ENCODE measurements around the gene CIAO3. TPM values are rescaled to one million over a fixed set of nuclear protein-coding genes. Genes with fewer than 3 reads are reported as not detected.
A peak's percentile ranks its signal among the peaks of the same experiment; 100 is the strongest.

Gene CIAO3
- total and polyA plus RNA-seq, 2 donors (not counting 1 experiment from before 2014, with no cell fraction given): 59.4 to 68.4 TPM

DNA sequence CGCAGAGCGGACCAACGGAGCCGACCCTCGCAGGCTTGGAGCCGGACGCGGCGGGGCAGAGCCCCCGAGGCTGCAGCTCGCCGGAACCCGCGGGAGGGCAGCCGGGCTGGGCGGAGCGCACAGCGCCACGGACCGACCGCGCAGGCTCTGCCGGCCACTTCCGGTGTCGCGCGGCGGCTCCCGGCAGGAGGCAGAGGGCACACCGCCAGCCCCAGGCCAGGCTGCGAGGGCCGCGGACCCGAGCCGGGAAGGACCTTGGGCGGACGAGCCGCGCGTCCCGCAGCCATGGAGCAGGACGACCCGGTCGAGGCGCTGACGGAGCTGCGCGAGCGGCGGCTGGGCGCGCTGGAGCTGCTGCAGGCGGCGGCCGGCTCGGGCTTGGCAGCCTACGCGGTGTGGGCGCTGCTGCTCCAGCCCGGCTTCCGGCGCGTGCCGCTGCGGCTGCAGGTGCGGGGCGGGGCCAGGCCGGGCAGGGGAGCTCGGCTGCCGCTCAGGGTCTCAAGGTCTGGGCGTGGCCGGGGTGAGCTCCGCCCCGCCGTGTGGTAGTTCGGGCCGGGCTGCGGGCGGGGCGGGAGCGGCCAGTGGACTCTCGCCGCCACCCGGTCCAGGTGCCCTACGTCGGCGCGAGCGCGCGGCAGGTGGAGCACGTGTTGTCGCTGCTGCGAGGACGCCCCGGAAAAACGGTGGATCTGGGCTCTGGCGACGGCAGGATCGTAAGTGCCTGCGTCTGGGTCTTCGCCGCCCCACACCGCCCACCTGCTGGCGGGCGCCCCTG lies 19.6 kb downstream of the CIAO3 start, which contains the start of gene ANTKMT:
Gene ANTKMT, plus strand, starts transcription at position 157 of the 775 bp plus-strand sequence. Its CDS starts 129 bp downstream, at position 286.
- H3K4me2 ChIP-seq (replicated peaks; ENCODE audit: low read depth, low read length, poor library complexity, severe bottlenecking): peak within 1 kb of the TSS; percentile 98
- H3K9me3 ChIP-seq (ENCODE audit: control extremely low read depth in 1 of 3, control insufficient read depth in 2 of 3, insufficient read depth in 1 of 3, low read length in 2 of 3): peaks cover 0 to 8% (median 0%) of the 10 kb centered on the region in 3 donors
- H3K27ac ChIP-seq (ENCODE audit: low read length in 2 of 2): peak within 1 kb of the TSS; percentile 54 to 86
- no peaks in the 10 kb centered on the region for H3K79me2 ChIP-seq (ENCODE audit: control insufficient read depth, insufficient read depth, low read length)
- H3K36me3 ChIP-seq (replicated peaks in 1 of 2; ENCODE audit: control extremely low read depth in 1 of 2, control insufficient read depth in 1 of 2, extremely low read depth in 1 of 2, insufficient read depth in 2 of 2, low read length in 1 of 2): no peaks in the 10 kb centered on the region
- H3K4me3 ChIP-seq (ENCODE audit: control extremely low read depth in 1 of 5, extremely low read depth in 1 of 5, insufficient read depth in 1 of 5, low read depth in 2 of 5, low read length in 4 of 5): peak within 1 kb of the TSS; percentile 34 to 76 (median 73)
- peaks cover 23% of the 10 kb centered on the region for H4K20me1 ChIP-seq (ENCODE audit: control insufficient read depth, insufficient read depth, low read length, poor library complexity, severe bottlenecking)
- H3K27me3 Mint-ChIP-seq: no peaks in the 10 kb centered on the region
- peaks cover 0 to 6% (median 3%) of the 10 kb centered on the region in 4 experiments for H3K27me3 ChIP-seq (replicated peaks in 1 of 4; ENCODE audit: control extremely low read depth in 1 of 4, control insufficient read depth in 3 of 4, insufficient read depth in 4 of 4, low read length in 3 of 4)
- H3K4me1 Mint-ChIP-seq: peaks cover 21% of the 10 kb centered on the region
- peak; percentile 86 for ATAC-seq (ENCODE audit: low read depth)
- no peaks in the 10 kb centered on the region for H3K9me3 Mint-ChIP-seq (ENCODE audit: insufficient read depth)
- peak within 1 kb of the TSS; percentile 84 for H3K4me3 Mint-ChIP-seq
- ChIA-PET POLR2A (interaction anchor here (1.0 to 1.9 kb wide), 4 partner anchors 14 to 37 kb away, joined by 3 to 5 read pairs (median 4); partner anchors contain the start of genes JMJD8 and WDR24), CTCF (interaction anchor here (1.0 to 3.8 kb wide), 5 partner anchors 9 to 64 kb away, joined by 3 to 26 read pairs (median 9); partner anchors contain the start of genes CIAO3 and JMJD8)
- intact Hi-C loops (cut with micrococcal nuclease): loop anchor here (5.0 kb wide), 1 partner anchor 39 kb away; the partner anchor contains the start of genes JMJD8 and STUB1
- H3K4me1 ChIP-seq (ENCODE audit: control insufficient read depth in 2 of 2, insufficient read depth in 2 of 2, low read length in 2 of 2): peaks cover 21 to 38% of the 10 kb centered on the region in 2 donors
- peak within 1 kb of the TSS; percentile 77 for H2AFZ ChIP-seq (ENCODE audit: insufficient read depth, low read depth, low read length, poor library complexity, severe bottlenecking)
- peak; percentile 92 for DNase-seq
- H3K9ac ChIP-seq (ENCODE audit: low read length): peak within 1 kb of the TSS; percentile 77
- peak within 1 kb of the TSS; percentile 80 for H3K27ac Mint-ChIP-seq
- TF ChIP-seq EZH2 (IDR thresholded peaks at IDR 0.05; ENCODE audit: borderline replicate concordance, insufficient read depth, low read depth, low read length, poor library complexity, severe bottlenecking): no peak
- TF ChIP-seq CTCF (IDR thresholded peaks at IDR 0.05): no peak
- 5% methylated on average over 106 of the region's 106 CpGs for WGBS (ENCODE audit: insufficient coverage)
